Measurements from ENCODE around the gene CCDC91.

Gene CCDC91

DNA sequence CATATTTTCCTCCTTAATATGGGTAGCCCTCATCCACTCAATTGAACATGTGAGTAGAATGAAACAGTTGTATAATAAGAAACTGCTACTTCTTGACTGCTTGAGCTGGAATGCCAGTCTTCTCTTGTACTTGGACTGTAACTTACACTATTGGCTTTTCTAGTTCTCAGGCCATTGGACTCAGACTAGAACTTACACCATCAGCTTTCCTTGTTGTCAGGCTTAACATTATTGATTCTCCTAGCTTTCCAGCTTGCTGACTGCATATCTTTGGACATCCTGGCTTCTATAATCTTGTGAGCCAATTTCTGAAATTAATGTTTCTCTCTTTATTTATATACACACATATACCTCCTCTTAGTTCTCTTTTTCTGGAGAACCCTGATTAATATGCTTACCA lies 24.8 kb downstream of the CCDC91 start:
- no peak for DNase-seq (ENCODE audit: extremely low read depth, low read depth)
- TF ChIP-seq, protein P1, sequence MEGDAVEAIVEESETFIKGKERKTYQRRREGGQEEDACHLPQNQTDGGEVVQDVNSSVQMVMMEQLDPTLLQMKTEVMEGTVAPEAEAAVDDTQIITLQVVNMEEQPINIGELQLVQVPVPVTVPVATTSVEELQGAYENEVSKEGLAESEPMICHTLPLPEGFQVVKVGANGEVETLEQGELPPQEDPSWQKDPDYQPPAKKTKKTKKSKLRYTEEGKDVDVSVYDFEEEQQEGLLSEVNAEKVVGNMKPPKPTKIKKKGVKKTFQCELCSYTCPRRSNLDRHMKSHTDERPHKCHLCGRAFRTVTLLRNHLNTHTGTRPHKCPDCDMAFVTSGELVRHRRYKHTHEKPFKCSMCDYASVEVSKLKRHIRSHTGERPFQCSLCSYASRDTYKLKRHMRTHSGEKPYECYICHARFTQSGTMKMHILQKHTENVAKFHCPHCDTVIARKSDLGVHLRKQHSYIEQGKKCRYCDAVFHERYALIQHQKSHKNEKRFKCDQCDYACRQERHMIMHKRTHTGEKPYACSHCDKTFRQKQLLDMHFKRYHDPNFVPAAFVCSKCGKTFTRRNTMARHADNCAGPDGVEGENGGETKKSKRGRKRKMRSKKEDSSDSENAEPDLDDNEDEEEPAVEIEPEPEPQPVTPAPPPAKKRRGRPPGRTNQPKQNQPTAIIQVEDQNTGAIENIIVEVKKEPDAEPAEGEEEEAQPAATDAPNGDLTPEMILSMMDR (IDR thresholded peaks at IDR 0.05; ENCODE audit: low read depth, low read length, missing control alignments): no peak
- H3K4me3 ChIP-seq (replicated peaks; ENCODE audit: low read depth, low read length): no peak overlapping the region

GRCh38 chr12:28216016-28216415 lies 25.8 kb downstream of the CCDC91 start:
- H3K4me3 ChIP-seq (replicated peaks; ENCODE audit: low read depth, low read length): no peak overlapping the region
- DNase-seq (ENCODE audit: extremely low read depth, low read depth): no peak
- TF ChIP-seq, protein P1 (IDR thresholded peaks at IDR 0.05; ENCODE audit: low read depth, low read length, missing control alignments): no peak

- no peak for DNase-seq (ENCODE audit: extremely low read depth, low read depth)
- TF ChIP-seq, protein P1 (IDR thresholded peaks at IDR 0.05; ENCODE audit: low read depth, low read length, missing control alignments): no peak
- no peak overlapping the region for H3K4me3 ChIP-seq (replicated peaks; ENCODE audit: low read depth, low read length)
These were observed 27.5 kb downstream of the CCDC91 start for GRCh38 chr12:28217805-28218204.

- H3K4me3 ChIP-seq (replicated peaks; ENCODE audit: low read depth, low read length): no peak overlapping the region
- TF ChIP-seq, protein P1 (IDR thresholded peaks at IDR 0.05; ENCODE audit: low read depth, low read length, missing control alignments): no peak
- DNase-seq (ENCODE audit: extremely low read depth, low read depth): no peak
These were observed 28.6 kb downstream of the CCDC91 start for GRCh38 chr12:28218875-28219274.

DNA sequence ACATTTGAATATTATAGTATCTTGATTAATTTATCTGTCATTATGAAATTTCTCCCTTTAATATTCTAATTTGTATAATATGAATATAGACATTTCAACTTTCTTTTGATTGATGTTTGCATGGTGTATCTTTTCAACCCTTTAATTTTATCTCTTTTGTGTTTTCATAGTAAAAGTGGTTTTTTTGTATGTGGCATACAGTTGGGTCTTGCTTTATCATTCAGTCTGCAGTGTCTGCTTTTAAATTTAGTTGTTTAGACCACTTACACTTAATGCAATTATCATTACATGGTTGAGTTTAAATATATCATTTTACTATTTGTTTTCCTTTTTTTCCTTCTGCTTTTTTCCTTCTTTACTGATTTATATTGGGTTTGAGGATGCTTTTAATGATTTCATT lies 29.6 kb downstream of the CCDC91 start:
- no peak overlapping the region for H3K4me3 ChIP-seq (replicated peaks; ENCODE audit: low read depth, low read length)
- TF ChIP-seq, protein P1 (IDR thresholded peaks at IDR 0.05; ENCODE audit: low read depth, low read length, missing control alignments): no peak
- no peak for DNase-seq (ENCODE audit: extremely low read depth, low read depth)

DNA sequence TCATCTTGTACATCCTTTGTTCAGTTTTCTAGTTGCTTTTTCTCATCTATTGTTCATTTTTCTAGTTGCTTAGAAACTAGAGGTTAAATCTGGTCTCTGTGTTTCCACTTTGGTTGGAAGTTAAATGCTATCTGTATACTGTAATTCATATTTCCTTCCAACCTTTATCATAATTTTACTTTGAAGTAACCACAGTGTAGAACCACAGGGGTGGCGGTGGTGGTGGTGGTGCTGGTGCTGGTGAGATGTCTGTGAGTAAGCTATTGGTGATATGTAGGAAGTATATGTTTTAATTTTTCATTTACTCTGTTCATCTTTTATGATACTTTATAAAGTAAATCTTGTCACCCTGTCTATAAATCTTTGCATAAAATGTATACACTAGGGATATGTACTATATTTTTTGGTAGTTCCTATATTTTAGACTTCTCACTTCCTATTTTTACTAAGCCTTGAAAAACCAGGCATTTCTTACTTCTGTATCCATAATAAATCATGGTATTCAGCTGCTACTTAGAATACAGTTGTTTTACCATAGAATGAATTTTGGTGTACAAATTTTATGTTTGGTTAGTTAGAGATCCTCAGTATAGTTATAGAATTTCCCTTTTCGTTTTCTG lies 31.9 kb downstream of the CCDC91 start:
- no peak overlapping the region for H3K4me3 ChIP-seq (replicated peaks; ENCODE audit: low read depth, low read length)
- TF ChIP-seq, protein P1 (IDR thresholded peaks at IDR 0.05; ENCODE audit: low read depth, low read length, missing control alignments): no peak
- no peak for DNase-seq (ENCODE audit: extremely low read depth, low read depth)

- H3K4me3 ChIP-seq (replicated peaks; ENCODE audit: low read depth, low read length): no peak overlapping the region
- no peak for DNase-seq (ENCODE audit: extremely low read depth, low read depth)
- TF ChIP-seq, protein P1 (IDR thresholded peaks at IDR 0.05; ENCODE audit: low read depth, low read length, missing control alignments): no peak
These were observed 32.8 kb downstream of the CCDC91 start for GRCh38 chr12:28223025-28223554.
